Ascending aorta (tissue), 2 donors: ENCODE data around the gene FAM222B. TPM values are rescaled to one million over a fixed set of nuclear protein-coding genes. Genes with fewer than 3 reads are reported as not detected.

Experiments used
- DNase-seq, 2 donors: peaks; one replicate each; pipeline ENCODE4 v3.0.0-alpha.2; 2019; ENCODE audit warnings: low spot score in 2 of 2
- H3K27ac ChIP-seq, 2 donors: fragments of 200-600 bp; sonication (generic); one replicate each; pipeline ENCODE4 v1.5.1; 2016 to 2017; ENCODE audit warnings: mild to moderate bottlenecking in 1 of 2
- H3K27me3 ChIP-seq: fragments of 200-600 bp; sonication (generic); one replicate; pipeline ENCODE4 v1.5.1; 2017
- H3K36me3 ChIP-seq, 2 donors: fragments of 200-600 bp; sonication (generic); one replicate each; pipeline ENCODE4 v1.5.1; 2016
- H3K4me1 ChIP-seq, 2 donors: fragments of 200-600 bp; sonication (generic); one replicate each; pipeline ENCODE4 v1.5.1; 2016 to 2017; ENCODE audit warnings: mild to moderate bottlenecking in 1 of 2
- H3K4me3 ChIP-seq, 2 donors: fragments of 200-600 bp; sonication (generic); one replicate each; pipeline ENCODE4 v1.5.1; 2016 to 2017; ENCODE audit warnings: mild to moderate bottlenecking in 1 of 2
- H3K9me3 ChIP-seq, 2 donors: fragments of 200-600 bp; sonication (generic); one replicate each; pipeline ENCODE4 v1.5.1; 2016
- CTCF ChIP-seq, 3 experiments: fragments of 200-600 bp in 2 of 3; fragments of 450-650 bp in 1 of 3; sonication (generic) in 2 of 3; IDR thresholded peaks; one replicate each; pipeline ENCODE4 v1.5.1; 2016 to 2019; ENCODE audit warnings: antibody characterized with exemption in 3 of 3, mild to moderate bottlenecking in 1 of 3, moderate library complexity in 1 of 3
- intact Hi-C: fragments of 100-400 bp; cut with DNase I; formaldehyde crosslinking; loops from one replicate; pipeline ENCODE4 v1.15.1; 2023
- total RNA-seq: library from RNA; depleted of rRNA; stranded (reverse); fragments of >200 nt; gene quantifications from one replicate; pipeline ENCODE4 v1.1.0, GENCODE V29; 2016

FAM222B gene
- total RNA-seq, 1 donor from 2014 or later: 30.7 TPM

GRCh38 chr17:28747051-28747691, 95.4 kb downstream of the FAM222B start:
- Histone ChIP-seq H3K27me3 (no peaks in the 10 kb centered on the region), H3K27ac (peak overlapping the region; percentile 88 to 98), H3K36me3 (peaks cover 7 to 18% of the 10 kb centered on the region in 2 donors), H3K4me3 (no peak overlapping the region), H3K4me1 (peaks cover 15 to 34% of the 10 kb centered on the region in 2 donors), H3K9me3 (no peaks in the 10 kb centered on the region)
- intact Hi-C loops: no loop called here
- DNase-seq: no peak
- no peak for TF ChIP-seq CTCF (IDR thresholded peaks at IDR 0.05)

DNA sequence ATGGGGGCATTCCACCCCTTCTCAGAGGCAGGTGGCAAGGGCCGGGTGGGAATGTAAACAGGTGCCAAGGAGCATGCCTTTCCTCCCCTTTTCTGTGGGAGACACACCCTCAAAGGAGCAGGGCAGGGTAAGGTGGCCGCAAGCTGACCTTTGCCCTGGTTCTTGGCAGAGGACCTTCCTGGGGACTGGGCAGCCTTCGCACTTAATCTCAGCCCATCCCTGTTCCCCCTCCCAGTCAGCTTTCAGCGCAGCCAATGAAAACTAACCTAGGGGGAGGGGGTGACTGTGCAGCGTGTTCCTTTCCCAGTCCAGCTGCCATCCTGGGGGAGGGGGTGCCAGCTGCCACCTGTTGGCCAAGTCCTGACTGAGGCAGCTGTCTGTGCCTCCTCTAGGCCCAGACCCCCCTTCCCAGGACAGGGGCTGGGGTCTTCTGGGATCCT, 96.0 kb downstream of the FAM222B start:
- Histone ChIP-seq H3K27ac (peak overlapping the region; percentile 88 to 98), H3K36me3 (peaks cover 7 to 18% of the 10 kb centered on the region in 2 donors), H3K4me3 (no peak overlapping the region), H3K9me3 (no peaks in the 10 kb centered on the region), H3K27me3 (no peaks in the 10 kb centered on the region), H3K4me1 (peaks cover 15 to 34% of the 10 kb centered on the region in 2 donors)
- no peak for TF ChIP-seq CTCF (IDR thresholded peaks at IDR 0.05)
- intact Hi-C loops: no loop called here
- DNase-seq: no peak

- intact Hi-C loops: no loop called here
- H3K9me3 ChIP-seq: no peaks in the 10 kb centered on the region
- H3K27ac ChIP-seq: peak overlapping the region; percentile 88 to 98
- TF ChIP-seq CTCF (IDR thresholded peaks at IDR 0.05): no peak
- no peaks in the 10 kb centered on the region for H3K27me3 ChIP-seq
- peaks cover 7 to 18% of the 10 kb centered on the region in 2 donors for H3K36me3 ChIP-seq
- peak overlapping the region; percentile 88 to 91 for H3K4me3 ChIP-seq
- DNase-seq: no peak
- H3K4me1 ChIP-seq: peaks cover 15 to 34% of the 10 kb centered on the region in 2 donors
Measured at GRCh38 chr17:28745786-28746411, 96.7 kb downstream of the FAM222B start.

GRCh38 chr17:28744972-28745785, 97.4 kb downstream of the FAM222B start:
- peak overlapping the region; percentile 88 to 91 for H3K4me3 ChIP-seq
- H3K9me3 ChIP-seq: no peaks in the 10 kb centered on the region
- peak overlapping the region; percentile 88 to 98 for H3K27ac ChIP-seq
- no peaks in the 10 kb centered on the region for H3K27me3 ChIP-seq
- intact Hi-C loops: no loop called here
- H3K36me3 ChIP-seq: peaks cover 7 to 18% of the 10 kb centered on the region in 2 donors
- H3K4me1 ChIP-seq: peaks cover 15 to 34% of the 10 kb centered on the region in 2 donors
- no peak for TF ChIP-seq CTCF (IDR thresholded peaks at IDR 0.05)
- DNase-seq: no peak

DNA sequence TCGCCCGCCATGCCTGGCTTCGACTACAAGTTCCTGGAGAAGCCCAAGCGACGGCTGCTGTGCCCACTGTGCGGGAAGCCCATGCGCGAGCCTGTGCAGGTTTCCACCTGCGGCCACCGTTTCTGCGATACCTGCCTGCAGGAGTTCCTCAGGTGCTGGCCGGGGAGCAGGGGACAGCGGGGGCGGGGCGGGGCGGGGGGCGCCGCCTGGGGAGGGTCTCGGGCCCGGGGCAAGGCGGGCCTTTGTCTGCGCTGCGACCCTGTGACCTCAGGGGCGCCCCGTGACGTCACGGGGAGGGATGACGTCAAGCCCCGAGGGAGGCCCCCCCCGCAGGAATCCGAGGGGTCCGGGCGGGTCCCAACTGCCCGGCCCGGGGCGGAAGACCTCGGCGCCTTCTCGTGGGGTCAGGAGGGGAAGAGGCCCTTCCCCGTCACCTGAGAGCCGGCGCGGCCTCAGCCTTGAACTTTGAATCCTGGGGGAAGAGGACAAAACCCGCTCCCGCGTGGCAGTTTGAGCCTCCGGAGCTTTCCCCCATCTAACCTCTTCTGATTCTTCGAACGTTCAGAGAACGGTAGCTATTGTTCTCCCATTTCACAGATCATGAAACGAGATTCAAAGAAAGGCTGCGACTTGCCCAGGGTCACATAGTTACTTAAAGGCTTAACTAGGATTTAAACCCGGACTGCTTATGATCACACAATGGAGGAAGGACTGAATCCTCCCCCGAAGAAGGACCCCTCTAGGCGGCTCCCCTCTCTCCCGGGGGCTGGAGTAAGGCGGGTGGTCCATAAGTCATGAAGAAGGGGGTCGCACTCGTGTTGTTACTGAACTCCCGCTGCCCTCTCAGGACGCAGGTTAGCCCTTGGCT, 98.3 kb downstream of the FAM222B start:
- Histone ChIP-seq H3K4me3 (peak overlapping the region; percentile 88 to 91), H3K9me3 (no peaks in the 10 kb centered on the region), H3K27ac (peak overlapping the region; percentile 88 to 98), H3K36me3 (peaks cover 7 to 15% of the 10 kb centered on the region in 2 donors), H3K27me3 (no peaks in the 10 kb centered on the region), H3K4me1 (peaks cover 15 to 34% of the 10 kb centered on the region in 2 donors)
- DNase-seq: no peak
- intact Hi-C loops: no loop called here
- TF ChIP-seq CTCF (IDR thresholded peaks at IDR 0.05): no peak
